ENCODE results near the gene CTIF.
"Not testable (repeated sequence)": the region's sequence is repeated elsewhere in the genome, so short reads cannot be mapped to it uniquely, and the experiment has no call there.

CTIF gene

GRCh38 chr18:48803951-48804855 lies 265.4 kb downstream of the CTIF start:
- DNase-seq (ENCODE audit: low read depth in 2 of 2), result no peak

DNA sequence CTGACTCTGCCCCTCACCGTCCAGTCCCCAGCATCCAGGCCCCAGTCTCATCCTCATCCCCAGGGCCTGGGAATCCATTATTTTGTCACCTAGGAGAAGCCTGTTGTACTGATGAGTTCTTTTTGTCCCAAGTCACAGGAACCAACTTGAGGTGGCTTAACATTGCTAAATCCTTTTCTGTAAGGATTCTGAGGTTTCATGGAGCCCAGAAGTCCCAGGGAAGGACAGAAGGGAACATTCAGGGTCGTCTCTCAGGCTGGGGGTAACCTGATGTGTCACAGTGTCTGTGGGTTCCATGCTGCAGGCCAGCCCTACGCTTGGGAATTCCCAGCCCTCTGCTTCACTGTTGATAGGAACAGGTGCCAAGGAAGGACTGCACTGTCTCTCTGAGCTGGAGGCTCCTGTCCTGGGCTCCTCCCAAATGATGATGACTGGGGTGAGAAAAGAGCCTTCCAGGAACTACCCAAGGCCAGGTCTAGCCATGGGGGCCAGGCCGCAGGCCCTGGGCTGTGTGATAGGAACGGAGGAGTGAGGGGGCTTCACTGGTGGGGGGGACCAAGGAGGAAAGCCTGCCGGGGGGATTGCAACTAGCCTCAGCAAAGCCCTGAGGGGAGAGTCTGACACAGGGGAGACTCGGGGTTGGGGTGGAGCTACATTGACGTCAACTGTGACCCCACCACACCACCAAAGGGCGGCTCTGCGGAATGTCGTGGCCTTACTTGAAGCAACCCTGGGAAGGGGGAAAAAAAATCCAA lies 266.2 kb downstream of the CTIF start:
- DNase-seq (ENCODE audit: low read depth in 2 of 2), result no peak

GRCh38 chr18:48805826-48806535 lies 267.1 kb downstream of the CTIF start:
- no peak for DNase-seq (ENCODE audit: low read depth in 2 of 2)

DNA sequence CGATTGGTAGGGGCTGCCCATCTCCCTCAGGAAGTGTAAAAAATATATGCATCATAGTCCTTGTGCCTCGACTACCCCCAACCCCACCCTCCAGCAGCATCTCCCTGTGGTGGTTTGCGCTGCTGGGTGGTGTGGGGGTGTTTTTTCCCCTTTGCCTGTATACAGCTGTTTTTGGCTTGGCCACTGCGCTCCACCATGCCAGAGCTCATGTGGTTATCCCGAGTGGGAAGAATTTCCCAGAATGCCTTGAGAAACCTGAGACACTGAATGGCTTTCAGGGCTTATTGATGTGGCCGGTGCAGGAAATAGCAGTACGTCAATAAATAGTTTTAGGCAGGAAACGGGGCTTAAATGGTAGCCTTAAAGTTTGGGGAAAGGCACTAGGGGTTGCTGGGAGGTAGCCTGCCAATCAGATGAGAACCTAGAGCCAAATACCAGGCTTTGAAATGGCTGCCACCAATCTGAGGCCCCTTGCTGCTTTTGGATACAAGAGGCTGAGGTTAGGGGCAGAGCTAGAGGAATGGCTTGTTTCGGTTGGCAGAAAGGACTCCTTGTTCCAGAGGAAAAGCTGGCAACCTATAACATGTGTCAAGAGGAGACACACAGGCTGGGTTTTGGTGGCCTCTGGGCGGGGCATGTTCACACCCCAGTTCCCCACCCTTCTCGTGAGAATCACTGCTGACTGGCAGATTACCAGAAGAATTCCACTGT lies 267.9 kb downstream of the CTIF start:
- no peak for DNase-seq (ENCODE audit: low read depth in 2 of 2)

- no peak for DNase-seq (ENCODE audit: low read depth in 2 of 2)
These were observed 269.6 kb downstream of the CTIF start for GRCh38 chr18:48808476-48808875.

GRCh38 chr18:48809365-48809764 lies 270.5 kb downstream of the CTIF start:
- DNase-seq (ENCODE audit: low read depth in 2 of 2), result no peak

- DNase-seq (ENCODE audit: low read depth in 2 of 2), result no peak
These were observed 272.0 kb downstream of the CTIF start for GRCh38 chr18:48810805-48811204.

- DNase-seq (ENCODE audit: low read depth in 2 of 2), result no peak
These were observed 272.6 kb downstream of the CTIF start for GRCh38 chr18:48811401-48811800.

GRCh38 chr18:48811977-48812451 lies 273.2 kb downstream of the CTIF start:
- not testable (repeated sequence) for DNase-seq (ENCODE audit: low read depth in 2 of 2)

DNA sequence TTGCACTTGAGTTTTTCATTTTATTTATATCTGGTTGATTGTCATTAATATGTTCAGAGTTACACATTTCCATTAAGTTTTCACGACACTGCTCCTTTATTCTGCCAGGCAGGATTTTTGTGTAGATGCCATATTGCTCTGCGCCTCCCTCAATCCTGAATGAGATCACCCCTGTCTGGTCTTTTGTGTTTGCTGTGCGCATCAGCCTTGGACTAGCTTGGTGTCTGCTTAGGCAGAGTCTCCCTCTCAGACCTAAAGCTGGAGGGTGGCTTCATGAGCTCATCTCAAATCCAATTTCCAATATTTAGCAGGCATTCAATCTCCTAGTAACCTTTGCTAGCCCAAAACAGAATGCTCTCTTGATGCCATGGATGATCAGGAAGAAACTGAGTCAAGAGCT lies 274.5 kb downstream of the CTIF start:
- DNase-seq (ENCODE audit: low read depth in 2 of 2), result no peak

- DNase-seq (ENCODE audit: low read depth in 2 of 2), result no peak
These were observed 275.1 kb downstream of the CTIF start for GRCh38 chr18:48813833-48814489.

DNA sequence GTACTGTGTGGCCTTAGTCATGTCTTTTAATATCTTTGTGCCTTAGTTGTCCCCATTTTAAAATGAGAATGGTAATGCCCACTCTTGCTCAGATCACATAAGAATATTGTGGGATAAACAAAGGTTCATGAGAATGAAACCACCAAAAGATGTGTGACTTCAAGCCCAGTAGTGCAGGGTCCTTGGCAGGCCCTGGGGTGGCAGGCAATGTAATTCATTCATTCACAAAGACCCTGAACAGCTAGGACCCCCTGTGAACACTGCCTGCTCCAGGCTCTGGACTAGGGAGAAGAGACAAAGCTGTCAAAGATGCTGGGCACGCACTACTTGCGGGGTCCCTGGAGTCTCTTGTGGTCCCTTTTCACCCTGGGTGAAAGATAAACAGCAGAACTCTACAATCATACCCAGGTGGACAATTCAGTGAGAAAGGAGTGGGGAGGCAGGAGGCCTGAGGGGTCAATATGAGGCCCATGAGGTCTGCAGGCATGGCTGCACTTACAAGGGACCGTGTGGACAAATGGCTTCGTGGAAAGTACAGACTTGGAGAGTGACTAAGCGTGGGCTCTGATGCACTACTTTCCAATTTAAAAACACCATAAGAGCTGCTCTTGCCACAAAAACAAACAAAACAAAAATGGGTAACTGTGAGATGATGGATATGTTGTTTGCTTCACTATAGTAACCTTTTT lies 275.8 kb downstream of the CTIF start:
- DNase-seq (ENCODE audit: low read depth in 2 of 2), result no peak

GRCh38 chr18:48815179-48815515 lies 276.3 kb downstream of the CTIF start:
- no peak for DNase-seq (ENCODE audit: low read depth in 2 of 2)

GRCh38 chr18:48815581-48816324 lies 276.9 kb downstream of the CTIF start:
- no peak for DNase-seq (ENCODE audit: low read depth in 2 of 2)

DNA sequence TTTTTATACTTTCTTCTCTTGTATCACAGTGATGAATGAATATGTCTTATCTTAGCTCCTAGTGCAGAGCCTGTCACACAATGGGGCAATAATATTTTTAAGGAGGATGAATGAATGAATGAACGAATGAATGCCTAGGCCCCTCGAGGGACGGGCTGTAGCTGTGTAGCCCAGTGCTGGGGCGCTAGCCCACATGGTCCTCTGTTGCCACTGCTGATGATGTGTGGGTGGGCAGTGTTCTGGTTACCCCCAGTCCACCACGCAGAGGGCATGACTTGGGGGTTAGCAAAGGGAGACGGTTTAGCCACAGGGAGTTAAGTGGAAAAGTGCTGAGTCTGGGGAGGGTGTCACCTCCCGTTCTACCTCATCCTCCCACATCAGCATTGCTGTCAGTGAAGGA lies 277.7 kb downstream of the CTIF start:
- no peak for DNase-seq (ENCODE audit: low read depth in 2 of 2)

- DNase-seq (ENCODE audit: low read depth in 2 of 2), result no peak
These were observed 278.2 kb downstream of the CTIF start for GRCh38 chr18:48817021-48817461.

DNA sequence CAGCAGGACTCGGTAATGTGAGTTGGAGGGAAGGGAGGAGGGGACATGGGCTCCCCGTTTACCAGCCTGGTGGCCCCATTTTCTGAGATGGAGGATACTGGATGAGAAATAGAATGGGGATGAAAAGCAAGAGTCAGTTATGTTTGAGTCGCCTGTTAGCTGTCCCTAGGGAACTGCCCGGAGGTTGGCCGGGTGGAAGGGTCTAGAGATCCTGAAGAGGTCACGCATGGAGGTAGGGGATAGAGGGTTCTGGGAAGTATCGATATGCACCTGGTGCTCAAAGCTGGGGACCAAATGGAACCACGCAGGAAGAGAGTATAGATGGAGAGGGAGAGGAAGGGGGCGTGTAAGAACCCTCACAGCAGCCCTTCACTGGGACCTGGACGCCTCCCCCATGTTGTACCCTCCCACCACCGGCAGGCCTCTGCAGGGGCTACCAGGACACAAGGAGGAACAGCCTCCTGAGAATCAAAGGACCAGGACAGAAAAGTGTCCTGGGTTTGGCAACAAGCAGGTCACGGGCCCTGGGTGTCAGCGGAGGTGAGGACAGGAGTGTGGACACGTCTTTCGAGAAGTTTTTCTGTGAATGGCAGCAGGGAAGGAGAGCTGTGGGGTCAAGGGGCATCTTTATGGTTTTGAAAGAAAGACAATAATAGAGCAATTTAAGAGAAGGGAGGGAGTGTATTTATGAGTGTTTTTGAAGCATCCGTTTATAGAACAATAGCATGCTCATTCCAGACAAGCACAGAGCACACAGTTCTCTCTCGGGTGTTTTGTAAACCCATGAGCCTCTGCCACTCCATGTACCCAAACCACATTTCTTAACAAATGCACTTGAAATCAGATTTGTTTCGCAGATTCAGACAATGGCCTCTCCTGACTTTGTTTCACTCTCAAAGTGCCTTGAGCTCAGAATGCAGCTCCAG lies 279.8 kb downstream of the CTIF start:
- DNase-seq (ENCODE audit: low read depth in 2 of 2), result no peak

- no peak for DNase-seq (ENCODE audit: low read depth in 2 of 2)
These were observed 280.4 kb downstream of the CTIF start for GRCh38 chr18:48819276-48819675.

Data from stimulated activated CD8-positive, alpha-beta memory T cell treated with anti-CD3 and anti-CD28 coated beads, Interleukin-2, amount 100 ng/mL, for 1 hour (primary cell).